ENCODE measurements around the gene BCKDHB.

DNA sequence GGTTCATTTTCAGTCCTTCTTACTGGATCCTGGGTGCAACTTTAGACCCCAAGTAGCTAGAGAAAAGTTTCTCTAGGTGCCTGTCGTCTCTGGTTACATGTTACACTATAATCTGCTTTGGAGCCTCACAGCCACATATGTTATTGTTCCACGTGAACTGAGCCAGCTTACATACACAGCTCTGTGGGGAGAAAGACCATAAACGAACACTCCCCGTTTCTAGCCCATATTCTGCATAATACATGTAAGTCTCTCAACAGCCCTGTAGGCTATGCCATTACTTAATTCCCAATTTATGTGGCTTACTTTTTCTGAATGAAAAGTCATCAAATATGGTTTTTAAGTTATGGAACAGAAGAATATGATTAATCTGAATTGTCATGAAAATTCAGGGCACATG is 233.8 kb downstream of the BCKDHB start:
- no peak for TF ChIP-seq GATA2 (IDR thresholded peaks at IDR 0.05; ENCODE audit: insufficient read depth, insufficient read length, low read depth, low read length)
- no peak for TF ChIP-seq POLR2A (IDR thresholded peaks at IDR 0.05; ENCODE audit: low read depth, low read length)
- TF ChIP-seq, protein P1, sequence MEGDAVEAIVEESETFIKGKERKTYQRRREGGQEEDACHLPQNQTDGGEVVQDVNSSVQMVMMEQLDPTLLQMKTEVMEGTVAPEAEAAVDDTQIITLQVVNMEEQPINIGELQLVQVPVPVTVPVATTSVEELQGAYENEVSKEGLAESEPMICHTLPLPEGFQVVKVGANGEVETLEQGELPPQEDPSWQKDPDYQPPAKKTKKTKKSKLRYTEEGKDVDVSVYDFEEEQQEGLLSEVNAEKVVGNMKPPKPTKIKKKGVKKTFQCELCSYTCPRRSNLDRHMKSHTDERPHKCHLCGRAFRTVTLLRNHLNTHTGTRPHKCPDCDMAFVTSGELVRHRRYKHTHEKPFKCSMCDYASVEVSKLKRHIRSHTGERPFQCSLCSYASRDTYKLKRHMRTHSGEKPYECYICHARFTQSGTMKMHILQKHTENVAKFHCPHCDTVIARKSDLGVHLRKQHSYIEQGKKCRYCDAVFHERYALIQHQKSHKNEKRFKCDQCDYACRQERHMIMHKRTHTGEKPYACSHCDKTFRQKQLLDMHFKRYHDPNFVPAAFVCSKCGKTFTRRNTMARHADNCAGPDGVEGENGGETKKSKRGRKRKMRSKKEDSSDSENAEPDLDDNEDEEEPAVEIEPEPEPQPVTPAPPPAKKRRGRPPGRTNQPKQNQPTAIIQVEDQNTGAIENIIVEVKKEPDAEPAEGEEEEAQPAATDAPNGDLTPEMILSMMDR (IDR thresholded peaks at IDR 0.05; ENCODE audit: extremely low read depth in 1 of 2, insufficient read depth in 1 of 2, low read depth in 1 of 2, low read length in 2 of 2) = no peak
- TF ChIP-seq, protein P2, sequence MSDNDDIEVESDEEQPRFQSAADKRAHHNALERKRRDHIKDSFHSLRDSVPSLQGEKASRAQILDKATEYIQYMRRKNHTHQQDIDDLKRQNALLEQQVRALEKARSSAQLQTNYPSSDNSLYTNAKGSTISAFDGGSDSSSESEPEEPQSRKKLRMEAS (IDR thresholded peaks at IDR 0.05; ENCODE audit: insufficient read depth, insufficient read length) = no peak
- TF ChIP-seq POLR2AphosphoS5 (IDR thresholded peaks at IDR 0.05; ENCODE audit: insufficient read depth, low read depth, low read length) = no peak
- no peak for TF ChIP-seq EZH2 (IDR thresholded peaks at IDR 0.05; ENCODE audit: borderline replicate concordance, low read depth, low read length, severe bottlenecking)

Measured in endothelial cell of umbilical vein (primary cell).